GM18498 (cell line): ENCODE measurements around the gene AGXT2.
A peak's percentile ranks its signal among the peaks of the same experiment; 100 is the strongest.
"Not testable (repeated sequence)": the region's sequence is repeated elsewhere in the genome, so short reads cannot be mapped to it uniquely, and the experiment has no call there.

Source experiments
- ATAC-seq: cut with Tn5 transposase; IDR thresholded peaks from one replicate; pipeline ENCODE4 v1.9.1; 2021; ENCODE audit warnings: mild to moderate bottlenecking, moderate library complexity; ENCODE audit not compliant: unreplicated experiment

Gene AGXT2

DNA sequence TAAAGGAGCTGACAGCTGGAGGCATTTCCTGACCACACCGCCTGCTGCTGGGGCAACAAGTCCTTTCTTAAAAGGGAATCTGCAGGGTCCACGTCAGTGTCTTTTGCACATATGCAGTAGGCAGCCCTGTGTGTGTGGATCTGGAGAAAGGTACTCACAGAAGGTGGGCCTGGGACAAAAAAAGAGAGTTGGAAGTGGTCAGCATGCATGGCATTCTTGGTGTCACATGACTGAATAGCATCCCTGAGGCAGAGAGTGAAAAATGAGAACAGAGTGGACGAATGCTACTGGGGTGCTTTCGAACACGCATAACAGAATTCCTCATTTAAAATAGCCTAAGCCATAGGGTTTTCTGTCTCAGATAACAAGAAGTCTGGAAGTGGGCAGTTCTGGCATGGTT lies 71.4 kb downstream of the AGXT2 start:
- ATAC-seq, result no peak

GRCh38 chr5:34971655-34972054 lies 76.1 kb downstream of the AGXT2 start:
- ATAC-seq, result not testable (repeated sequence)

- ATAC-seq, result no peak
These were observed 77.2 kb downstream of the AGXT2 start for GRCh38 chr5:34970552-34970951.

GRCh38 chr5:34968258-34968657 lies 79.5 kb downstream of the AGXT2 start:
- no peak for ATAC-seq

GRCh38 chr5:34967540-34967939 lies 80.2 kb downstream of the AGXT2 start:
- ATAC-seq, result no peak

DNA sequence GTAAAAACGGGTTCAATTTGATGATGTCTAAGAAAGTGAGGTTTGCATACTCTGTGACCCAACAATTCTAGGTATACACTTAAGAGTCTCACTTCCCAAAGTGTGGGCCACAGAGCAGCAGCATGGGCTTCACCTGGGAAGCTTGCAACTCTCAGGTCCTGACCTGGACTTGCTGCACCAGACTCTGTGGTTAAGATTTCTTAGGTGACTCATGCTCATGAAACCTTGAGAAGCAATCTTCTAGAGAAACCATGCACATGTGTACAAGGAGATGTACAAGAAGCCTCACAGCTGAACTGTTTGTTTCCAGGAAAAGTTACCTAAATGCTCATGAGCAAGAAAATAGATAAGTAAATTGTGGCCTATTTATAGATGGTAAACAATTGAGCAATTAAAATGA lies 88.4 kb downstream of the AGXT2 start:
- peak; percentile 94 for ATAC-seq

- ATAC-seq, result peak; percentile 45
These were observed 89.7 kb downstream of the AGXT2 start for GRCh38 chr5:34957857-34958690.

GRCh38 chr5:34957321-34957720 lies 90.4 kb downstream of the AGXT2 start:
- no peak for ATAC-seq
